Measurements from ENCODE around the gene NME3.

NME3 gene

DNA sequence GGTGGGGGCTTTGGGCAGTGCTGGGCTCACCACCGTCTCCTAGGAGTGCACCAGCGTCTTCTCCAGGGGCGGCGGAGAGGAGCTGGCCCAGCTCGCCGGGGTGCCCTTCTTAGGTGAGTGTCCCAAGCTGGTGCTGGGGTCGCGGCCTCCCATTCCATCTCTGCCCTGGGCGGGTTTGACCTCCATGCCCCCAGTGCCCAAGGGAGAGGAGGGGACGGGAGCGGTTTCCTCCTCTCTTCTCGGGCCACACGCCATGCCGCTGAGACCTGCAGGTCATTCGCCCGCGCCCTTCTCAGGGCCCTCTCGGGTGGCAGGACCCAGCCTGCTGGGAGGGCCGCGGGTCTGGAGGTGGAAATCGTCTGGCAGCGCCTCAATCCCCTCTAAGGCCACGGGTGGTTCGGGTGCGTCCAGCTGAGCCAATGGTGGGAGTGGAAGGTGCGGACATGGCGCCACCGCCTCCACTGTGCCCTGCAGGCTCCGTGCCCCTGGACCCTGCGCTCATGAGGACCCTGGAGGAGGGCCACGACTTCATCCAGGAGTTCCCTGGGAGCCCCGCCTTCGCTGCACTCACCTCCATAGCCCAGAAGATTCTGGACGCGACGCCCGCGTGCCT is 16.9 kb upstream of the NME3 start:
- H3K36me3 ChIP-seq (ENCODE audit: control insufficient read depth, insufficient read depth, low read length), result peaks cover 39% of the 10 kb centered on the region
- no peaks in the 10 kb centered on the region for H3K9me3 ChIP-seq (ENCODE audit: control insufficient read depth, low read length)
- no peaks in the 10 kb centered on the region for H3K4me1 ChIP-seq (ENCODE audit: control insufficient read depth, insufficient read depth, low read length, poor library complexity, severe bottlenecking)
- no peak overlapping the region for H3K4me3 ChIP-seq (ENCODE audit: insufficient read depth, low read depth, low read length, poor library complexity, severe bottlenecking)
- no peak overlapping the region for H3K27ac ChIP-seq (ENCODE audit: insufficient read depth, low read length, poor library complexity, severe bottlenecking)
- no peaks in the 10 kb centered on the region for H3K27me3 ChIP-seq (replicated peaks; ENCODE audit: control insufficient read depth, insufficient read depth, low read length, poor library complexity, severe bottlenecking)
- DNase-seq, result no peak

DNA sequence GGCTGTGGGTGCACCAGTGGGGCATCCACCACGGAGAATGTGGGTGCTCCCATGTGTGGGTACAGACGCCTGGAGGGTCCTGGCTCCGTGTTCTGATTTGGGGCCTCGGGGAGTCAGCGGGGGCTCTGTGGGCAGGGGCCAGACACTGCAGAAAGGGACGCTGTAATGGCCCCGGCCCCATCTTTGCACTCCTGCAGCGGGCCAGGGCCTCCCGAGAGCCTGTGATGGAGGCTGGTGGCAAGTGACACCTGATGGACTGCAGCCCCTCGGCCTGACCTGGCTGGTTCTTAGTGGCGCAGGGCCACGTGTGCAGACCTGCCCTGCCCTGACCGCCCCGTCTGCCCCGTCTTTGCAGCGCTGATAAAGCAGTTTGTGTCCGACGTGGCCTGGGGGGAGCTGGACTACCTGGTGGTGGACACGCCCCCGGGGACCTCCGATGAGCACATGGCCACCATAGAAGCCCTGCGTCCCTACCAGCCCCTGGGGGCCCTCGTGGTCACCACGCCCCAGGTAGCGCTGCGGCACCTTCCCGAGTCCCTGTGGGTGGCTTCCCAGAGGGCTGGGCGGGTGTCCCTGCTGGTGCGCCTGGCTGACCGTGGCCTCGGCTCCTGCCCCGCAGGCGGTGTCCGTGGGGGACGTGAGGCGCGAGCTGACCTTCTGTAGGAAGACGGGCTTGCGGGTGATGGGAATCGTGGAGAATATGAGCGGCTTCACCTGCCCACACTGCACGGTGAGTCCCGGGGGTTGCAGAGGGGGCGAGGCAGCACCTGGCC is 16.2 kb upstream of the NME3 start:
- Histone ChIP-seq H3K4me1 (ENCODE audit: control insufficient read depth, insufficient read depth, low read length, poor library complexity, severe bottlenecking) (no peaks in the 10 kb centered on the region), H3K27me3 (replicated peaks; ENCODE audit: control insufficient read depth, insufficient read depth, low read length, poor library complexity, severe bottlenecking) (no peaks in the 10 kb centered on the region), H3K4me3 (ENCODE audit: insufficient read depth, low read depth, low read length, poor library complexity, severe bottlenecking) (no peak overlapping the region), H3K27ac (ENCODE audit: insufficient read depth, low read length, poor library complexity, severe bottlenecking) (no peak overlapping the region), H3K36me3 (ENCODE audit: control insufficient read depth, insufficient read depth, low read length) (peaks cover 39% of the 10 kb centered on the region), H3K9me3 (ENCODE audit: control insufficient read depth, low read length) (no peaks in the 10 kb centered on the region)
- DNase-seq, result no peak

DNA sequence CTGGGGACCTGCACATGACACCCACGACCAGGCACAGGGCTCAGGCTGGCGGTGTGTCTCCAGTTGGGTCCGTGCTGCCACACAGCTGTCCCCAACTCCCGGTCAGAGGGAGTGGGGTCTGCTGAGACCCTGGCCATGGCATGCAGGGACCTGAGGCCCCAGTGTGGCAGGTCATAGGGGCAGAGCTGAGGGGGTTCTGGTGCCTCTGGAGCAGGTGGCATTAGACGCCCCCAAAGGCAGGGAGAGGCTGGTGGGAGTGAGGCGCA is 15.6 kb upstream of the NME3 start:
- Histone ChIP-seq H3K36me3 (ENCODE audit: control insufficient read depth, insufficient read depth, low read length) (peaks cover 37% of the 10 kb centered on the region), H3K27me3 (replicated peaks; ENCODE audit: control insufficient read depth, insufficient read depth, low read length, poor library complexity, severe bottlenecking) (no peaks in the 10 kb centered on the region), H3K4me1 (ENCODE audit: control insufficient read depth, insufficient read depth, low read length, poor library complexity, severe bottlenecking) (peaks cover under 1% of the 10 kb centered on the region), H3K4me3 (ENCODE audit: insufficient read depth, low read depth, low read length, poor library complexity, severe bottlenecking) (no peak overlapping the region), H3K27ac (ENCODE audit: insufficient read depth, low read length, poor library complexity, severe bottlenecking) (no peak overlapping the region), H3K9me3 (ENCODE audit: control insufficient read depth, low read length) (no peaks in the 10 kb centered on the region)
- no peak for DNase-seq

GRCh38 chr16:1786242-1787055 is 15.1 kb upstream of the NME3 start:
- H3K4me3 ChIP-seq (ENCODE audit: insufficient read depth, low read depth, low read length, poor library complexity, severe bottlenecking), result no peak overlapping the region
- no peaks in the 10 kb centered on the region for H3K27me3 ChIP-seq (replicated peaks; ENCODE audit: control insufficient read depth, insufficient read depth, low read length, poor library complexity, severe bottlenecking)
- H3K4me1 ChIP-seq (ENCODE audit: control insufficient read depth, insufficient read depth, low read length, poor library complexity, severe bottlenecking), result peaks cover 6% of the 10 kb centered on the region
- H3K27ac ChIP-seq (ENCODE audit: insufficient read depth, low read length, poor library complexity, severe bottlenecking), result no peak overlapping the region
- DNase-seq, result no peak
- no peaks in the 10 kb centered on the region for H3K9me3 ChIP-seq (ENCODE audit: control insufficient read depth, low read length)
- H3K36me3 ChIP-seq (ENCODE audit: control insufficient read depth, insufficient read depth, low read length), result peaks cover 34% of the 10 kb centered on the region

DNA sequence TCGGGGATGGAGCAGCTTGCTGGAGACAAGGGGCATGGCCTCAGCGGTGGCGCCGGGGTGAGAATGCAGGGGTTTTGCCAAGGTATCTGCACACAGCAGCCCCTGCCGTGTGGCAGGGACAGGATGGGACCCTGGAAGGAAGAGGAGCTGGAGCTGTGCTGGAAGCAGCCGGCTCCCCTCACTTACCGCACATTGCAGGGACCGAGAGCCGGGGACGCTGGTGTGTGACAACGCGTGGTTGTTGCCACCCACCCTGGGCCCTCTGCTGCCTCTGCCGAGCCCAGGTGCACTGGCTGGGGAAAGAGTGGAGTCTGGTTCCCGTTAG is 14.5 kb upstream of the NME3 start:
- no peaks in the 10 kb centered on the region for H3K9me3 ChIP-seq (ENCODE audit: control insufficient read depth, low read length)
- H3K27ac ChIP-seq (ENCODE audit: insufficient read depth, low read length, poor library complexity, severe bottlenecking), result no peak overlapping the region
- DNase-seq, result no peak
- peaks cover 32% of the 10 kb centered on the region for H3K36me3 ChIP-seq (ENCODE audit: control insufficient read depth, insufficient read depth, low read length)
- H3K4me3 ChIP-seq (ENCODE audit: insufficient read depth, low read depth, low read length, poor library complexity, severe bottlenecking), result no peak overlapping the region
- no peaks in the 10 kb centered on the region for H3K27me3 ChIP-seq (replicated peaks; ENCODE audit: control insufficient read depth, insufficient read depth, low read length, poor library complexity, severe bottlenecking)
- H3K4me1 ChIP-seq (ENCODE audit: control insufficient read depth, insufficient read depth, low read length, poor library complexity, severe bottlenecking), result peaks cover 9% of the 10 kb centered on the region

GRCh38 chr16:1784977-1785845 is 13.9 kb upstream of the NME3 start:
- DNase-seq, result no peak
- peaks cover 32% of the 10 kb centered on the region for H3K36me3 ChIP-seq (ENCODE audit: control insufficient read depth, insufficient read depth, low read length)
- H3K4me3 ChIP-seq (ENCODE audit: insufficient read depth, low read depth, low read length, poor library complexity, severe bottlenecking), result no peak overlapping the region
- no peaks in the 10 kb centered on the region for H3K9me3 ChIP-seq (ENCODE audit: control insufficient read depth, low read length)
- no peak overlapping the region for H3K27ac ChIP-seq (ENCODE audit: insufficient read depth, low read length, poor library complexity, severe bottlenecking)
- peaks cover 9% of the 10 kb centered on the region for H3K4me1 ChIP-seq (ENCODE audit: control insufficient read depth, insufficient read depth, low read length, poor library complexity, severe bottlenecking)
- H3K27me3 ChIP-seq (replicated peaks; ENCODE audit: control insufficient read depth, insufficient read depth, low read length, poor library complexity, severe bottlenecking), result no peaks in the 10 kb centered on the region

- H3K27me3 ChIP-seq (replicated peaks; ENCODE audit: control insufficient read depth, insufficient read depth, low read length, poor library complexity, severe bottlenecking), result no peaks in the 10 kb centered on the region
- peak within 1 kb of the TSS; percentile 82 for H3K27ac ChIP-seq (ENCODE audit: insufficient read depth, low read length, poor library complexity, severe bottlenecking)
- H3K4me1 ChIP-seq (ENCODE audit: control insufficient read depth, insufficient read depth, low read length, poor library complexity, severe bottlenecking), result peaks cover 9% of the 10 kb centered on the region
- peak within 1 kb of the TSS; percentile 81 for H3K4me3 ChIP-seq (ENCODE audit: insufficient read depth, low read depth, low read length, poor library complexity, severe bottlenecking)
- H3K36me3 ChIP-seq (ENCODE audit: control insufficient read depth, insufficient read depth, low read length), result peaks cover 19% of the 10 kb centered on the region
- no peaks in the 10 kb centered on the region for H3K9me3 ChIP-seq (ENCODE audit: control insufficient read depth, low read length)
- peak; percentile 98 to 99 (median 98) for DNase-seq
These were observed 11.3 kb upstream of the NME3 start, which contains the start of the genes NUBP2 and SPSB3 for GRCh38 chr16:1782408-1783264. Gene NUBP2, plus strand, starts transcription at chr16:1782960. Its CDS starts 61 bp downstream, at chr16:1783021. Gene SPSB3, minus strand, starts transcription at chr16:1782571. Its CDS starts 1,088 bp downstream, at chr16:1781483.

- H3K9me3 ChIP-seq (ENCODE audit: control insufficient read depth, low read length), result no peaks in the 10 kb centered on the region
- peak in 2 of 3 donors; percentile 18 to 20 for DNase-seq
- H3K36me3 ChIP-seq (ENCODE audit: control insufficient read depth, insufficient read depth, low read length), result peaks cover 20% of the 10 kb centered on the region
- H3K4me3 ChIP-seq (ENCODE audit: insufficient read depth, low read depth, low read length, poor library complexity, severe bottlenecking), result peak overlapping the region; percentile 81
- H3K4me1 ChIP-seq (ENCODE audit: control insufficient read depth, insufficient read depth, low read length, poor library complexity, severe bottlenecking), result peaks cover 9% of the 10 kb centered on the region
- no peaks in the 10 kb centered on the region for H3K27me3 ChIP-seq (replicated peaks; ENCODE audit: control insufficient read depth, insufficient read depth, low read length, poor library complexity, severe bottlenecking)
- H3K27ac ChIP-seq (ENCODE audit: insufficient read depth, low read length, poor library complexity, severe bottlenecking), result peak overlapping the region; percentile 82
These were observed 10.5 kb upstream of the NME3 start for GRCh38 chr16:1781758-1782407.

Measured in effector memory CD4-positive, alpha-beta T cell (primary cell).